Chondrocyte (in vitro differentiated cells): ENCODE results near the gene TLE1. TPM values are rescaled to one million over a fixed set of nuclear protein-coding genes. Genes with fewer than 3 reads are reported as not detected.

Experiments
- DNase-seq: peaks from one replicate; pipeline ENCODE4 v3.0.0; 2021; ENCODE audit warnings: mixed read lengths, low spot score
- H3K27ac Mint-ChIP-seq: one replicate; pipeline ENCODE4 v1.8.0; 2021; ENCODE audit warnings: mild to moderate bottlenecking, moderate library complexity, mixed read lengths; ENCODE audit not compliant: unreplicated experiment
- H3K27me3 Mint-ChIP-seq: 2 replicates; pipeline ENCODE4 v1.8.0; 2021; ENCODE audit warnings: low read depth, mixed read lengths
- H3K36me3 Mint-ChIP-seq: 2 replicates; pipeline ENCODE4 v1.8.0; 2021; ENCODE audit warnings: low read depth, mixed read lengths
- H3K4me1 Mint-ChIP-seq: 2 replicates; pipeline ENCODE4 v1.8.0; 2021; ENCODE audit warnings: low read depth, mild to moderate bottlenecking, mixed read lengths
- H3K4me3 Mint-ChIP-seq: one replicate; pipeline ENCODE4 v1.8.0; 2021; ENCODE audit warnings: mild to moderate bottlenecking, moderate library complexity, mixed read lengths; ENCODE audit not compliant: unreplicated experiment
- H3K9me3 Mint-ChIP-seq: 2 replicates; pipeline ENCODE4 v1.8.0; 2021; ENCODE audit warnings: low read depth, mixed read lengths
- CTCF ChIP-seq: fragments of 200-600 bp; sonication (generic); IDR thresholded peaks from 2 replicates; pipeline ENCODE4 v1.5.0; 2021; ENCODE audit warnings: antibody characterized with exemption, mild to moderate bottlenecking, moderate library complexity
- total RNA-seq: library from RNA; stranded (reverse); gene quantifications from 3 replicates; pipeline ENCODE4 v1.2.1, GENCODE V29; 2021

The TLE1 gene
- total RNA-seq, 1 donor from 2014 or later = 12.6 TPM

GRCh38 chr9:81682177-81682576, 7.2 kb downstream of the TLE1 start:
- peaks cover 7% of the 10 kb centered on the region for H3K36me3 Mint-ChIP-seq
- TF ChIP-seq CTCF = no peak
- no peak overlapping the region for H3K27ac Mint-ChIP-seq
- H3K9me3 Mint-ChIP-seq = no peaks in the 10 kb centered on the region
- DNase-seq = no peak
- H3K4me3 Mint-ChIP-seq = no peak overlapping the region
- no peaks in the 10 kb centered on the region for H3K27me3 Mint-ChIP-seq
- H3K4me1 Mint-ChIP-seq = peaks cover 6% of the 10 kb centered on the region

GRCh38 chr9:81680506-81680905, 8.8 kb downstream of the TLE1 start:
- H3K9me3 Mint-ChIP-seq = no peaks in the 10 kb centered on the region
- no peak overlapping the region for H3K4me3 Mint-ChIP-seq
- no peak for TF ChIP-seq CTCF
- no peak overlapping the region for H3K27ac Mint-ChIP-seq
- peaks cover 10% of the 10 kb centered on the region for H3K36me3 Mint-ChIP-seq
- peaks cover 6% of the 10 kb centered on the region for H3K4me1 Mint-ChIP-seq
- no peak for DNase-seq
- H3K27me3 Mint-ChIP-seq = no peaks in the 10 kb centered on the region

GRCh38 chr9:81680006-81680405, 9.3 kb downstream of the TLE1 start:
- no peak for DNase-seq
- Mint-ChIP-seq H3K4me1 (peaks cover 6% of the 10 kb centered on the region), H3K36me3 (peaks cover 10% of the 10 kb centered on the region), H3K27ac (no peak overlapping the region), H3K27me3 (no peaks in the 10 kb centered on the region), H3K9me3 (no peaks in the 10 kb centered on the region), H3K4me3 (no peak overlapping the region)
- TF ChIP-seq CTCF = no peak

GRCh38 chr9:81678088-81678487, 11.3 kb downstream of the TLE1 start:
- H3K27me3 Mint-ChIP-seq = no peaks in the 10 kb centered on the region
- DNase-seq = no peak
- peaks cover 10% of the 10 kb centered on the region for H3K36me3 Mint-ChIP-seq
- H3K27ac Mint-ChIP-seq = no peak overlapping the region
- no peak for TF ChIP-seq CTCF
- no peaks in the 10 kb centered on the region for H3K9me3 Mint-ChIP-seq
- H3K4me1 Mint-ChIP-seq = peaks cover 6% of the 10 kb centered on the region
- H3K4me3 Mint-ChIP-seq = no peak overlapping the region

GRCh38 chr9:81676395-81676794, 13.0 kb downstream of the TLE1 start:
- no peak overlapping the region for H3K27ac Mint-ChIP-seq
- peaks cover 6% of the 10 kb centered on the region for H3K36me3 Mint-ChIP-seq
- H3K4me3 Mint-ChIP-seq = no peak overlapping the region
- DNase-seq = no peak
- peaks cover 17% of the 10 kb centered on the region for H3K4me1 Mint-ChIP-seq
- TF ChIP-seq CTCF = no peak
- H3K27me3 Mint-ChIP-seq = no peaks in the 10 kb centered on the region
- no peaks in the 10 kb centered on the region for H3K9me3 Mint-ChIP-seq
